H7 (cell line): ENCODE results near the gene RASGEF1B. TPM values are rescaled to one million over a fixed set of nuclear protein-coding genes. Genes with fewer than 3 reads are reported as not detected.
A peak's percentile ranks its signal among the peaks of the same experiment; 100 is the strongest.
"Not testable (repeated sequence)": the region's sequence is repeated elsewhere in the genome, so short reads cannot be mapped to it uniquely, and the experiment has no call there.

Experiments
- DNase-seq: peaks from one replicate; pipeline ENCODE4 v3.0.0; 2012
- H3K27me3 ChIP-seq: 2 replicates; pipeline ENCODE4 v1.6.0; 2011; ENCODE audit warnings: mild to moderate bottlenecking, low read length; ENCODE audit not compliant: control insufficient read depth, insufficient read depth
- H3K36me3 ChIP-seq: replicated peaks from 2 replicates; pipeline ENCODE4 v1.5.1; 2011; ENCODE audit warnings: low read length; ENCODE audit not compliant: control insufficient read depth, insufficient read depth
- H3K4me3 ChIP-seq: 2 replicates; pipeline ENCODE4 v1.5.1; 2011; ENCODE audit warnings: low read depth, mild to moderate bottlenecking, control low read depth, low read length, moderate library complexity; ENCODE audit not compliant: insufficient read depth
- total RNA-seq: library from RNA; depleted of rRNA; stranded (reverse); fragments of >200 nt; shearing (Covaris generic); gene quantifications from 2 replicates; pipeline ENCODE4 v1.2.3, GENCODE V29; 2014

The RASGEF1B gene
- total RNA-seq, 1 experiment from 2014 or later = 4.0 TPM

- no peaks in the 10 kb centered on the region for H3K27me3 ChIP-seq
- H3K36me3 ChIP-seq = no peaks in the 10 kb centered on the region
- H3K4me3 ChIP-seq = no peak overlapping the region
- DNase-seq = no peak
These were observed 58.7 kb downstream of the RASGEF1B start for GRCh38 chr4:81412946-81413495.

DNA sequence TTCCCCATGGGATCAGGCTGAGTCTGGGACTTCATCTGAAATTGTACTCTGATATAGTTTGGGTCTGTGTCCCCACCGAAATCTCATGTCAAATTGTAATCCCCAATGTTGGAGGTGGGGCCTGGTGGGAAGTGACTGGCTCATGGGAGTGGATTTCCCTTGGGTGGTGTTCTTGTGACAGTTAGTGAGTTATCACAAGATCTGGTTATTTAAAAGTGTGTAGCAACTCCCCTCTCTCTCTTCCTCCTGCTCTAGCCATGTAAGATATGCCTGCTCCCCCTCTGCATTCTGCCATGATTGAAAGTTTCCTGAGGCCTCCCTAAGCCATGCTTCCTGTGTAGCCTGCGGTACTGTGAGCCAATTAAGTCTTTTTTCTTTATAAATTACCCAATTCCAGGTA lies 61.0 kb downstream of the RASGEF1B start:
- H3K36me3 ChIP-seq = no peaks in the 10 kb centered on the region
- DNase-seq = no peak
- no peaks in the 10 kb centered on the region for H3K27me3 ChIP-seq
- no peak overlapping the region for H3K4me3 ChIP-seq

GRCh38 chr4:81409836-81410235 lies 61.9 kb downstream of the RASGEF1B start:
- no peaks in the 10 kb centered on the region for H3K27me3 ChIP-seq
- H3K4me3 ChIP-seq = no peak overlapping the region
- DNase-seq = no peak
- H3K36me3 ChIP-seq = no peaks in the 10 kb centered on the region

GRCh38 chr4:81408341-81408740 lies 63.4 kb downstream of the RASGEF1B start:
- no peaks in the 10 kb centered on the region for H3K36me3 ChIP-seq
- no peak for DNase-seq
- no peaks in the 10 kb centered on the region for H3K27me3 ChIP-seq
- no peak overlapping the region for H3K4me3 ChIP-seq

GRCh38 chr4:81407726-81408125 lies 64.0 kb downstream of the RASGEF1B start:
- Histone ChIP-seq H3K27me3 (no peaks in the 10 kb centered on the region), H3K36me3 (no peaks in the 10 kb centered on the region), H3K4me3 (no peak overlapping the region)
- no peak for DNase-seq

DNA sequence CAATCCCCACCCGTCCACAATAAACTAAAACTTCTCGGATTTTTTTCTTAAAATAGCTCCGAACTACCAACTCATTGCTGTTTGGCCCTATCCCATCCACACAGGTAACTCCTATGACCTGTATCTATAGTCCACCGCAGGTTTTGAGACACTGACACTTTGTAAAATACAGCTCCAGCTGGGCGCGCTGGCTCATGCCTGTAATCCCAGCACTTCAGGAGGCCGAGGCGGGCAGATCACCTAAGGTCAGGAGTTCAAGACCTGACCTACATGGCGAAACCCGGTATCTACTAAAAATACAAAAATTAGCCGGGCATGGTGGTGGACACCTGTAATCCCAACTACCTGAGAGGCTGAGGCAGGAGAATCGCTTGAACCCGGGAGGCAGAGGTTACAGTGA lies 65.2 kb downstream of the RASGEF1B start:
- not testable (repeated sequence) for H3K36me3 ChIP-seq, H3K27me3 ChIP-seq, H3K4me3 ChIP-seq, DNase-seq

DNA sequence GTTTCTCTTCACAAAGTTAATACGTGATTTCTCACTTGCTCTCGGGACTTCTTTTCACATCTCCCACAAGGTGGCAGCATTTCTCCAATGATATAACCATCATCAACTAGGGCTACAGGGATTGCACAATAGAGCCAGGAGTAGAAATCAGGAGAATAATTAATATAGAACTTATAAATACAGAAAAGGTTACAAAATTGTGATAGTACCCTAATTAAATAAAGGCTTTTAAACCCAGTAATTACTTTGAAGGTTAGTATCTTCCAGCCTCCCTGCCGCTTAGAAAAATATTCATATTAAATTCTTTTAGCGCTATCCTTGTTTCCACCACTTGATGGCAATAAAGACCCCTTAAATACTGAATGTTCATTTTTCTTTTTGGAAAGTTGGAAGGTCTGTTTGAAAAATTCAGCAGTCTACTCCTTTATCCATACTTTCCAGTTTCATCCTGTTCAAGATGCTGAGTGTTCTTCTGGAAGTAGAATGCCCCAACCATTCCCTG lies 65.8 kb downstream of the RASGEF1B start:
- DNase-seq = peak; percentile 48
- H3K4me3 ChIP-seq = no peak overlapping the region
- H3K27me3 ChIP-seq = no peaks in the 10 kb centered on the region
- no peaks in the 10 kb centered on the region for H3K36me3 ChIP-seq

- no peaks in the 10 kb centered on the region for H3K36me3 ChIP-seq
- no peaks in the 10 kb centered on the region for H3K27me3 ChIP-seq
- no peak overlapping the region for H3K4me3 ChIP-seq
- no peak for DNase-seq
These were observed 67.0 kb downstream of the RASGEF1B start for GRCh38 chr4:81404741-81405140.

DNA sequence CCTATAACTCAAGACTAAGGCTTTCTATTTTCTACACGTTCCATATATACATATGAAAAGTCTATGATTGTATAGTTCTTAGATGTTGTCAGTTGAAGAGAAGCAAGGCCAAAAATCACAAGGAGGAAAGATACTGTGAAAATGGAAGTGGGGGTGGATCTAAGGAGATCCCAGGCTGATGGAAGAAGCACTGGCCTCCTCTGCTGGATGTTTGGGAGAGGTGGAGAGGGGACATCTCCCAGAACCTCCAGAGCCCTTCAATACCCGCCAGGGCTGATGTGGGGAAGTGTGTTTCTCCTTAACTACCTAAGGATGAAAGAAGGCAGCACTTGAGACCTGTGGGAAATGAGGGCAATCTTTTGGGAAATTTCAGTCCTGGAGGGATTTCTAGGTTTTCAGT lies 67.4 kb downstream of the RASGEF1B start:
- Histone ChIP-seq H3K27me3 (no peaks in the 10 kb centered on the region), H3K4me3 (no peak overlapping the region), H3K36me3 (no peaks in the 10 kb centered on the region)
- no peak for DNase-seq

GRCh38 chr4:81399306-81400086 lies 72.2 kb downstream of the RASGEF1B start:
- no peak for DNase-seq
- no peaks in the 10 kb centered on the region for H3K36me3 ChIP-seq
- H3K4me3 ChIP-seq = no peak overlapping the region
- no peaks in the 10 kb centered on the region for H3K27me3 ChIP-seq

GRCh38 chr4:81398379-81398778 lies 73.3 kb downstream of the RASGEF1B start:
- Histone ChIP-seq H3K27me3 (no peaks in the 10 kb centered on the region), H3K4me3 (no peak overlapping the region), H3K36me3 (no peaks in the 10 kb centered on the region)
- DNase-seq = no peak

- no peak overlapping the region for H3K4me3 ChIP-seq
- no peaks in the 10 kb centered on the region for H3K27me3 ChIP-seq
- DNase-seq = no peak
- no peaks in the 10 kb centered on the region for H3K36me3 ChIP-seq
These were observed 74.1 kb downstream of the RASGEF1B start for GRCh38 chr4:81397635-81398034.

DNA sequence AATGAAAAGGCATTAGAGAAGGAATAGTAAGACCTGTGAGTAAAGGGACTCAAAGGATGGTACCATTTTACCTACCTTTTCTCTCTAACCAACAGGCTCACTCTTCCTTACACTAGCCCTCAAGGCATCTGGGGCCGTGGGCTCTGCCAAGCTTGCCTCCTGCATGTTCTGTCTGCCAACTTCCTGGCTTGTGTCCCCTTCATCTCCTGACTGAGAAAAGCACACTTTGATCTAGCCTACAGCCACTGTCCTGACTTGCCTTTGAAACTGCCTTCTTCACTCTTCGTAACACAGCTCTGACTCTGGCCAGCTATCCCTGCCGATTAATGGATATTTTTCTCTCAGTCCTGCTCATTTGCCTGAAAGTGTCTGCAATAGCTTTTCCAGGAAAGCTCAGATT lies 76.5 kb downstream of the RASGEF1B start:
- H3K4me3 ChIP-seq = no peak overlapping the region
- DNase-seq = no peak
- H3K36me3 ChIP-seq = no peaks in the 10 kb centered on the region
- no peaks in the 10 kb centered on the region for H3K27me3 ChIP-seq

GRCh38 chr4:81392164-81392563 lies 79.5 kb downstream of the RASGEF1B start:
- no peaks in the 10 kb centered on the region for H3K36me3 ChIP-seq
- no peaks in the 10 kb centered on the region for H3K27me3 ChIP-seq
- H3K4me3 ChIP-seq = no peak overlapping the region
- DNase-seq = no peak

DNA sequence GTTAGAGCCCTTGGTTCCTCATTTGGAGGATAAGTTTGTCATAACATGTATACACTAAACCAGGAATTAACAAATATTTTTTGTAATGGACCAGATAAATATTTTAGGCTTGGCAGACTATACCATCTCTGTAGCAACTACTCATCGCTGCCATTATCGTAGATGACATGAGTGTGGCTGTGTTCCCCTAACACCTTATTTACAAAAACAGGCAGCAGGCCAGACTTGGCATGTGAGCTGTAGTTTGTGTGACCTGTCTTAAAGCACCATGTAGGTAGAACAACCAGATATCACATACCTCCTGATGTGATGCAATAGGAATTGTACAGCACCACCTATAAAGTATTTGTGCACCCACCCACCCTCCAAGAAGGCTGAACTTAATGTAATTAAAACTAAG lies 82.0 kb downstream of the RASGEF1B start:
- H3K27me3 ChIP-seq = no peaks in the 10 kb centered on the region
- no peak overlapping the region for H3K4me3 ChIP-seq
- DNase-seq = no peak
- H3K36me3 ChIP-seq = no peaks in the 10 kb centered on the region
